Fibroblast of mammary gland (primary cell): ENCODE results near the gene EHD4.

Source experiments
- DNase-seq: peaks from one replicate; pipeline ENCODE4 v3.0.0-alpha.2; 2010; ENCODE audit warnings: low read depth
- H3K4me3 ChIP-seq: 2 replicates; pipeline ENCODE4 v1.5.1; 2011; ENCODE audit warnings: low read depth, mild to moderate bottlenecking, low read length, moderate library complexity; ENCODE audit not compliant: control insufficient read depth
- TF ChIP-seq, protein P1 (sequence below): conservative IDR thresholded peaks from 2 replicates; pipeline ENCODE4 v1.5.1; 2011; ENCODE audit warnings: low read depth, low read length, inconsistent platforms; ENCODE audit not compliant: control insufficient read depth, insufficient read depth

EHD4 gene

DNA sequence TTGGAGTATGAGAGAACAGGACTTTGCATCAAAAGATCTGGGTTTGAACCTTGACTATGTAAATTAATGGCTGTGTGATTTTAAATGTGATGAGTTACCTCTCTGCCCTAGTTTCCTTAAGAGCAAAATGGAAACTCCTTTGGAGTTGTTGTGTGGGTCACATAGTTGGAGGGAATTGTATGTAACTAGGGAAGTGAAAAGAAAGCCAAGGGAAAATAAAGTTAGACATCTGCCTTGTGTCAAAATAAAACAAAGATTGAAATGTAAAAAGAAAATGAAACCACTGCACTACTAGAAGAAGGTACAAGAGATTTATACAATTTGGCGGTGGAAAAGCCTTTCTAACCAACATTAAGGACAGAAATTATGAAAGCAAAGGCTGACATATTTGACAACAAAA lies 1.7 kb upstream of the EHD4 start:
- DNase-seq, result no peak
- TF ChIP-seq, protein P1, sequence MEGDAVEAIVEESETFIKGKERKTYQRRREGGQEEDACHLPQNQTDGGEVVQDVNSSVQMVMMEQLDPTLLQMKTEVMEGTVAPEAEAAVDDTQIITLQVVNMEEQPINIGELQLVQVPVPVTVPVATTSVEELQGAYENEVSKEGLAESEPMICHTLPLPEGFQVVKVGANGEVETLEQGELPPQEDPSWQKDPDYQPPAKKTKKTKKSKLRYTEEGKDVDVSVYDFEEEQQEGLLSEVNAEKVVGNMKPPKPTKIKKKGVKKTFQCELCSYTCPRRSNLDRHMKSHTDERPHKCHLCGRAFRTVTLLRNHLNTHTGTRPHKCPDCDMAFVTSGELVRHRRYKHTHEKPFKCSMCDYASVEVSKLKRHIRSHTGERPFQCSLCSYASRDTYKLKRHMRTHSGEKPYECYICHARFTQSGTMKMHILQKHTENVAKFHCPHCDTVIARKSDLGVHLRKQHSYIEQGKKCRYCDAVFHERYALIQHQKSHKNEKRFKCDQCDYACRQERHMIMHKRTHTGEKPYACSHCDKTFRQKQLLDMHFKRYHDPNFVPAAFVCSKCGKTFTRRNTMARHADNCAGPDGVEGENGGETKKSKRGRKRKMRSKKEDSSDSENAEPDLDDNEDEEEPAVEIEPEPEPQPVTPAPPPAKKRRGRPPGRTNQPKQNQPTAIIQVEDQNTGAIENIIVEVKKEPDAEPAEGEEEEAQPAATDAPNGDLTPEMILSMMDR, result no peak
- no peak overlapping the region for H3K4me3 ChIP-seq

DNA sequence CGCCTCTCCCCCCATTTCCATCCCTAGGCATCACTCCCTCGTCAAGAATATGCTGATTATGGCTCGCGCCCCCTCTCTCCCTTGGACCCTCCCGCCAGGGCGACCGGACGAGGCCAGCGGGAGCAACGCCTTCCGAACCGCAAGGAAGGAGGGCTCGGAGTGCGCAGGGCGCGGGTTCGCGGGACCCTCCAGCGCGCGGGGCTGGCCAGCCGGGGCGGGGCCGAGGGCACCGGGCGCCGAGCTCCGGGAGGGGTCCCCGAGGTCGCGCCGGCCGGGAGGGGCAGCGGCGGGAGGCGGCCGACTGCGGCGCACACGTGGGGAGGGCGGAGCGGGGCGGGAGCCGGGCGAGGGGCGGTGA lies 483 bp downstream of the EHD4 start:
- no peak for DNase-seq
- TF ChIP-seq, protein P1, result no peak
- peak overlapping the region; percentile 72 for H3K4me3 ChIP-seq

DNA sequence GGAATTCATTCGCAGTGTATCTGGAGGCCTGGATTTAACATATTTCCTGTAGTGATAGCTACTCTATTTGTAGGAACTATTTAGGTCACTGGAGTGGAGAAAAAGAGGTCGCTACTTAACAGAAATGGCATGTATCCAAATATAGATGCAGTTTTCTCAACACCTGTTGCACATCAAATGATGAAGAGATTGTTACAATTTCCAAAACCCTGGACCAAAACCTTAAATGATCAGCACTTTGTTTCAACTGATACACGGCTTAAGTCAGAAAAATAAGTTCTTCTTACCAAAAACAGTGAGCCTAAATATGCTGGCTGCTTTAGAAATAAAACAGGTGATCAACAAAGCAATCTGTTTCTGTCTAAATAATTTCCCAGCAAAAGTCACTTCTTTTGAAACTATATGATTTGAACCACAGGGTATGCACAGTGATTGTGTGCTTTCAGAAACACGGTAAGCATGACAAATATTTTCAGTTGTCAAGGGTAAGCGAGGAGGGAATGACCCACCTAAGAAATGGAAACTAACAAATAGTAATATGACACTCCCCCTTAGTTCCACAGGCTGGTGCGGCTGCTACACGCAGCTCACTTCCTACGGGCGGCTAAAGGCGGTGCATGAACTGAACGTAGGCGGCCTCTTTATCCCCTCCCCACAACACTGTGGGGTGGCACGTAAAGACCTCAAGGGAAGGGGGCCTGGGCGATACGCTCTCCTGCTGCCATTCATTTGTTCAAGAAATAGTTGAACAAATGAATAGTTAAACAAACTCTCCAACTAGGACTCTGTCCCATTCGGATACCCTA lies 1.1 kb downstream of the EHD4 start:
- peak overlapping the region; percentile 72 for H3K4me3 ChIP-seq
- DNase-seq, result peak; percentile 51
- TF ChIP-seq, protein P1, result no peak

DNA sequence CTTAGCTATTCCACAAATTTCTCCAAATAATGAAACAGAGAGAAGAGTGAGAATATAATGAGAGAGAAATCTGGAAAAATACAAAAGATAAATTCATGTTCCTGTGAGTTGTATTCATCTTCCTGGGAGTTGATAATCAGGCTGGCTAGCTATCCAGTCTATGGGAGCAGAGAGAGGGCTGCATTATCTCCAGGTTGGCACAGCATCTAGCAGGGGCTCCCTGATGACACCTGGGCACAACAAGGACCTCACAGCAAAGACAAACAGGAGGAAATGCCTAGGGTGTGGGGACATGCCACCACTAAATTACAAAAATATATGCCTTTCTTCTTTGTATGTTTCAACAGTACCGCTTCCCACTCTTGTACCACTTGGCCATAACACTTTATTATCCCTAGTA lies 1.9 kb downstream of the EHD4 start:
- no peak overlapping the region for H3K4me3 ChIP-seq
- TF ChIP-seq, protein P1, result no peak
- DNase-seq, result no peak

DNA sequence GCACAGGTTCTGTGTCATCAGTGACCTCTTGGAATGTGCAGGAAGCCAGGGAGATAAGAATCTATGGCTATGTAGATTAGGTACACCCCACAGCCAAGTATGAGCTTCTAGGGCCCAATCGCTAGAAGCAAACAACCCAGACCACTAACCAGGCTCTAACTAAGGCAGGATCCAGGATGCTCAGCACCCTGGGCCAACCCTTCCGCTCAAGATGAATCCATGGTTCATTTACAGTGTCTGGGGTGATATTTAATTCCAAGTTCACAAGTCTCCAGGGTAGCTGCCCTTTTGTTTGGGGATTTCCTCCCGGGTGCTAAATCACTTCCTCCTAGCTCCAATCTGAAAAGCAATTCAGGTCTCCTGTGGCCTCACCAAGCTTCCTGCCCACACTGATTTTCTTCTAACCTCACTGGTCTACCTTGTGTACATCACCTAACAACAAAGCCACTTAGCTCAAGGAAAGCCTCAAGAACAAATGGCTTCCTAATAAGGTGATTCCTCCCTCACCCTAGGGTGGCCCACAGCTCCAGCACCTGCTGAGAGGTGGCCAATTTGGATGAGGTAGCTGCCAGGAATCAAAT lies 2.4 kb downstream of the EHD4 start:
- no peak for DNase-seq
- TF ChIP-seq, protein P1, result no peak
- H3K4me3 ChIP-seq, result no peak overlapping the region

DNA sequence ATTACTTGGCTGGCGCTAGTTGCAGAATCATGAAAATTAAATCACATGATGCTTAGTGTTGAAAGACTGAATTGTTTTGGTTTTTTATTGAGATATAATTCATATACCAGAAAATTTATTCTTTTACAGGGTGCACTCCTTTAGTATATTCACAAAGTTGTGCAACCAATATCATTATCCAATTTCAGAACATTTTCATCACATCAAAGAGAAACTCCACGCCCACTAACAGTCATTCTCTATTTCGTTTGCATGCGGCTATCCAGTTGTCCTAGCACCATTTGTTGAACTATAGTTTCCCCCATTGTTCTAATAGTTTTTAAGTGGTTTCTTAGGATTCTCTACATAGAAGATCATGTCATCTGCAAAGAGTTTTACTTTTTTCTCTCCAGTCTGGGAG lies 3.7 kb downstream of the EHD4 start:
- no peak overlapping the region for H3K4me3 ChIP-seq
- DNase-seq, result peak; percentile 42
- TF ChIP-seq, protein P1, result no peak
